ENCODE results near the gene CEP43. TPM values are rescaled to one million over a fixed set of nuclear protein-coding genes. Genes with fewer than 3 reads are reported as not detected.
A peak's percentile ranks its signal among the peaks of the same experiment; 100 is the strongest.

CEP43 gene
- total RNA-seq, 1 experiment from 2014 or later, result 16.7 TPM

DNA sequence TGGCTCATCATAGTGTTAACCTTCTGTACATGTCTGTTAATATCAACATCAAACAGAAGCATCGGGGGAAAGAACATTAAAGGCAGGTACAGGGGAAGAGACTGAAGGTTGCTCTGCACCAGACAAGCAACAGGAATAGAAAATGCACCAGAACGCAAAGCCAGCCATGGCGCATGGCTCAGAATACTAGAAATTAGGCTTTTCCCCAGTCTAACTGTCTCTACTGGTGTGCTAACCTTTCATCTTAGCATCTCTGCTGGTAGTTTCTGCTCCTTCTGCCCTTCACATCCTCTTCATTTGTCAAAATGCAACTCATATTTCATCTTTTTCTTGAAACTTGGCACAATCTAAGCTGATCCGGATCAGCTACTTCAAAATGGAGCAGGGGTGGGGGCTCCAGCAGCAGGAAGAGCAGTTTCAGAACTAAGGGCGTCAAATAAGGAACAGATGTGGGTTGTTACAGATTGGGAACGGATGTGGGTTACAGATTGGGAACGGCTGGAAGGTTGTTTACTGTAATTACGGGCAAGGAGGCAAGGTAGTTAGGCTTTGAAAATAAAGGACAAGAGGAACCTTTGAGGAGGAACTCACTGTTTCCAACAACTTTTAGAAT, 29.7 kb upstream of the CEP43 start:
- no peak for DNase-seq (ENCODE audit: low spot score)

- no peak for DNase-seq (ENCODE audit: low spot score)
These were observed 29.1 kb upstream of the CEP43 start for GRCh38 chr6:166970091-166970490.

DNA sequence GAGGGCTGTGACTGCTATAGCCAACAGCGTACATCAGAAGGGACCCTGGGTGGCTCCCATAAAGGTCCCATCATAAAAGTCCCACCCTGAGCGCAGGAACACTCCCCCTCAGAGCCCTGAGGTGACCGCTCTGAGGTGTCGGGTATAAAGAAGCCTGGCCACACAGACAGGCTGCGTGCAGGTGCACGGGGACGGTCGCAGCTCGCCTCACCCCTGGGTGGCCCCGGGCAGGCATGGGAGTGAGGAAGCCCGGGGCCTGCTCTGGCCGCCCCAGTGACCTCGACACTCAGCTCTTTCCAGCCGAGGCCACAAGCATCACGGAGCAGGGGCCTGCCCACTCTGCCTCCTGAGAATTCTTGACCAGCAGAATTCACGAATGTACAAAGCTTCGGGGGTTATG, 28.4 kb upstream of the CEP43 start:
- DNase-seq (ENCODE audit: low spot score), result no peak

DNA sequence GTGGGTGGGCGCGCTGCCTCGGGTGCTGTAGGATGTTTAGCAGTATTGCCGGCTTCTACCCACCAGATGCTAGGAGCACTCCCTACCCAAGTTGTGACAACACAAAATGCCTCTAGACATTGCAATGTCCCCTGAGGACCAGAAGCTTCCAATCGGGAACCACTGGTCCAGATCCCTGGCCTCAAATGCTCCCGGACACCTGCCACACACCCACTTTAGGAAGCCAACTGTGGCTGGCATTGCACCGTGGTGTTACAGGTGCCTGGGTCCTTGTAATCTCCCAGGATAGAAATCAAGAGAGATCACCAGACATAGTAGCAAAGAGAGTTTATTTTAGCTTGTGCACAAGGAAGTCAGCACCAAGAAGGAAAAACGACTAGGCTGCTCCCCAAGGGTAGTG, 27.9 kb upstream of the CEP43 start:
- no peak for DNase-seq (ENCODE audit: low spot score)

- no peak for DNase-seq (ENCODE audit: low spot score)
These were observed 27.1 kb upstream of the CEP43 start for GRCh38 chr6:166972101-166972500.

DNA sequence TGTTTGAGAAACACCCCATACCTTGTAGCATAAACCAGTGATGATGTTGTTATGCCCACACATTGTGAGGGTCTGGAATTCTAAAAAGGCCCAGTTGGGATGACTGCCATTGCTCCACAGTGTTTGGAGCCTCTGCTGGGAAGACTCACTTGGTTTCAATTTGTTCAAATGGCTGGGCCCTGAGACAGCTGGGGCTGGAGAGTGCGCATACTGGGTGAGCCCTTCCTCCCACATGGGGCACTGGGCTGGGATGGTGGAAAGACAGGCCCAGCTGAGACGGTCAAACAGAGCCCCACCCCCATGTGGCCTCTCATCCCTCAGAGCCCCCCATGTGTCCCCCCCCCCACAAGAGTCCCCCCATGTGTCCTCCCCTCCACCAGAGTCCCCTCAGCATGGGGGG, 22.6 kb upstream of the CEP43 start:
- no peak for DNase-seq (ENCODE audit: low spot score)

- DNase-seq (ENCODE audit: low spot score), result no peak
These were observed 21.3 kb upstream of the CEP43 start for GRCh38 chr6:166977621-166978525.

DNA sequence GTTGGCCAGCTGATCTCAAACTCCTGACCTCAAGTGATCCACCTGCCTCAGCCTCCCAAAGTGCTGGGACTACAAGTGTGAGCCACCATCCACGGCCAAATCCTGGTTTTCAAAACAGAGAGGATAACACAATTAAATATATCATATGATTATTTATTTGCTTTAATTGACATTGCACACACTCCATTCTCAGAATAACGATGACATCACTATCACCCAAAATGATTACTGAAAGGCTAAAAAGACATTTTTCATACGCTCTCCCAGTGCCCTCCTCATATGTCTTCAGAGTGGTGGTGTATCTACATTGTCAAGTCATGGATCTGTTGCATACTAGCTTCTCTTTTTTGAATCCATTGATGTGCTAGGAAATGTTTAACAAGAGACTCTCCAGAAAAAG, 18.5 kb upstream of the CEP43 start:
- DNase-seq (ENCODE audit: low spot score), result no peak

DNA sequence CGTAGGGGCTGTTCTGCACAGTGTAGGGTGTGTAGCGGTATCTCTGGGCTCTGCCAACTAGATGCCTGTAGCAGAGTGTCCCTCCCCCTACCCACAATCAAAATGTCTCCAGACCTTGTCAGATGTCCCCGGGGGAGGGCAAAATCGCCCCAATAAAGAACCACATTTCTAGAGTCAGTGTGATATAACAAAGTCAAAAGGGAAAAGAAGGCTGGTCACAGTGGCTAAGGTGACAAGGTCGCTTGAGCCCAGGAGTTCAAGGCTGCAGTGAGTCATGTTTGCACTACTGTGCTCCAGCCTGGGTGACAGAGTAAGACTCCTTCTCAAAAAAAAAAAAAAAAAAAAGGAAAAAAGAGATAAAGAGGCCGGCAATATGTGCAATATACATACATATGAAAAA, 11.7 kb upstream of the CEP43 start:
- no peak for DNase-seq (ENCODE audit: low spot score)

GRCh38 chr6:166987930-166988329, 11.3 kb upstream of the CEP43 start:
- DNase-seq (ENCODE audit: low spot score), result no peak

DNA sequence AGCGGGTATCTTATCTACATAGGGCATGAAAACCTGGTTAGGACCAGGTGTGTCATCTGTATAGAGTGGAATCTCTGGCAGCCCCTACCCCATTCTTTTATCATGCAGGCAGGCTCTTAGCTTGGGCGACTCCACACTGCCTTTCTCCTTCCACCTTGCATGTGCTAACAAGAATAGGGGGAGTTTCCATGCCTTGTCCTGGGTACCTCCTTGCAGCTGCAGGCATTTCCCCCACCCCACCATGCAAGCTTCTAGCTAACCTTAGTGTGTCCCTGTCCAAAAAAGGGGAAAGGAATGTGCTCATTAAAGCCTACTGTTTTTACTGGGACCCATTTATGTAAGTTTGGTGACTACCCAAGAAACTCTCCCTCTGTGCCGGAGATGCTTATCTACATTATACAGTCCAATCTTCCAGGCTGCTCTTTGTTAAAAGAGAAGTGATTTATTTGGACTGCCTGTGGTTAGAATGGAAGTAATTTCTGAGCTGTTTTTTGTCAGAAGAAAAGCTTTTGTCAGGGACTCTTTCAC, 10.5 kb upstream of the CEP43 start:
- DNase-seq (ENCODE audit: low spot score), result no peak

DNA sequence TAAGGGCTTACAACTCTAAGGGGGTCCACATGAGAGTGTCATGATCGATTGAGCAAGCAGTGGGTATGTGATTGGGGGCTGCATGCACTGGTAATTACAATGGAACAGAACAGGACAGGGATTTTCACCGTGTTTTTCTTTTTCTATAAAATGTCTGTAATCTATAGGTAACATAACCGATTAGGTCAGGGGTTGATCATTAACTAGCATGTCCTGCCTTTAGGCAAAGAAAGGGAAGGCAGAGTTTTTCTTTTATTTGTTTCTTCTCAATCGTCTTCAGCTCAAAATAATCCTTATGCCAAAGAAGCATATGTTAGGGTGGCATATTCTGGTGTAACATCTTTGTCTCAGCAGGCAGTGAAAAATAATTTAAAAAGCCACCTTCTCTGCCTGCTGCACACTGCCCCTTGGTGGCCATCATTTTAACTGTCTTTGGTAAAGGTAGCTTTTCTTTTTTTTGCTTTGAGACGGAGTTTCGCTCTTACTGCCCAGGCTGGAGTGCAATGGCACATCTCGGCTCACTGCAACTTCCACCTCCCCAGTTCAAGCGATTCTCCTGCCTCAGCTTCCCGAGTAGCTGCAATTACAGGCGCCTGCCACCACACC, 9.7 kb upstream of the CEP43 start:
- DNase-seq (ENCODE audit: low spot score), result peak; percentile 5

GRCh38 chr6:166996406-166996805, 2.8 kb upstream of the CEP43 start:
- no peak for DNase-seq (ENCODE audit: low spot score)

- DNase-seq (ENCODE audit: low spot score), result no peak
These were observed 1.8 kb upstream of the CEP43 start for GRCh38 chr6:166997348-166997747.

DNA sequence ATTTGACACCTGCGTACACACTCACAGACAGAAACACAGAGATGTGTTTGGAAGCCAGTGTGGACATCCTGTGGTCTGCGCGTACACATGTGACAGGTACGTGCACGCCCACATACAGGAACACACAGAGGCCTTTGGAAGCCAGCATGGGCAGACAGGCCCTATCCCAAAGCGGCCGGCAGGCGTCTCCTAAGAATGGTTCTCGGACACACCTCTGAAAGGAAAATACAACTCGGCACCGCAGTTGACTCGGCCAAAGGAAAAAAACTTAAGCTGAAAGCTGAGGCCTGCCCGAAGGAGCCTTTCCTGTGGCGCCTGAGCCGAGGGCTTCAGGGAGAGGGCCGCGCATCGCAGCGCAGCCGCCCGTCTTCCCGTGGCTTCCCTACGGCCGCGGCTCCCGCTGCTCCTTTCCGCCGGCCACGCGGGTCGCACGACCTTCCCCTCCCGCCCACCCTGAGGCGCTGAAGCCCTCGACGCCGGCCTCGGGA, 1.4 kb upstream of the CEP43 start:
- peak; percentile 57 for DNase-seq (ENCODE audit: low spot score)

DNA sequence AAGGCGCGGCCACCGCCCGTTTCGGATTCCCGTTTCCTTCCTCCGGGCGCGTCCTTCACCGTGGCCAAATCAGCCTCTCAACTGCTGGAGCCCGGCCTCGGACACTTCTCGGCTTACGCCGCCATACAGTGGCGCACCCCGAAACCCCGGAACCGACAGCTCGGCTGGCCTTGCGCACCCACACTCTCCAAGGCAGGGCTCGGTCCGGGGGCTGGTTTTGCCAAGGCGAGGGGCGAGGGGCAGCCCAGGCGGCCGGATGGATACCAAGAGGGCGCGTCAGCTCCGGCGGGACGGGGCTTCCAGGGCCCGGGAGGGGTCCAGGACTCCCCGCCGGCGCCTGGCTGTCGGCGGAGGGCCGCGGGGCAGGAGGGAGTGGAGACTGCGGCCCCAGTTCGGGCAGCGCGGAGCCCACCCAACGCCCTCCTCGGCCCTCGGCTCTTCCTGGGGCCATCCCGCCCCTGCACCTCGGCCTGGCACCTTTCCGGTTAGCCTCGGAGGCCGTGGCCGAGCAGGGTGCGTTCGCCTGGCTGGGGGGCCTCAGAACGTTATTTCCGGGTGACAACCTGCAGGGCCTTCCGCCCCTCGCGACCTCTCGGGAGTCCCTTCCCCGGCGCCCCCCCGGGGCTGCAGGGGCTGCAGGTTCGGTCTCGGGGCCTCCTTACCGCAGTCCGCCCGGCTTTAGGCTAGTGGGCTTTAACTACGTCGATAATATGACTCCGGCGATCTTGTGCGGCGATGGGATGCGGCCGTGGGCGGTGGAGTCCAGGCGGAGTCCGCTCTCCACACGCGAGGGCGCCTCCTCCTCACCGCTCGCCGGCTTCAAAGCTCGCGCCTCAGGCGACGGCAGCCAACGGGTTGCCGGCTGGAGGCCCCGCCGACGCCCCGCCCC, 697 bp upstream of the CEP43 start:
- no peak for DNase-seq (ENCODE audit: low spot score)

- DNase-seq (ENCODE audit: low spot score), result no peak
These were observed 672 bp downstream of the CEP43 start for GRCh38 chr6:166999884-167000253.

DNA sequence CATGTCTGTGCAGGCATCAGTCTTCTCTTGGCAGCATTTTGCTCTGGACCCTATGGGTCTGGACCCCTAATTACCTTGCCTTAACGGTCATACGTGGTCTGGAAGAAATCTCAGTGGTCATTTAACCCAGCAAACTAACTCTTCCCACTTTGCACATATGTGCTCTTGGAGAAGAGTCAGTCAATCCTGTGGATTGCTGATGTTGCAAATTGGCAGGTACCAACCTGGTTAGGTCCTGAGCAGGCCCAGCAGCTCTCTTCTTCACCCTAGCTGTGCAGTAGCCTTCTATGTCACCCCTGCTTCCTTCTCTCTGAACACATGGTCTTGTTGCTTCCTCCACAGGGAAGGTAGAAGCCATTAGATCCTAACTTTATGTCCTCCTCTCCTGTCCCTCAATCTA, 1.6 kb downstream of the CEP43 start:
- no peak for DNase-seq (ENCODE audit: low spot score)

GRCh38 chr6:167005350-167006159, 6.4 kb downstream of the CEP43 start:
- no peak for DNase-seq (ENCODE audit: low spot score)

DNA sequence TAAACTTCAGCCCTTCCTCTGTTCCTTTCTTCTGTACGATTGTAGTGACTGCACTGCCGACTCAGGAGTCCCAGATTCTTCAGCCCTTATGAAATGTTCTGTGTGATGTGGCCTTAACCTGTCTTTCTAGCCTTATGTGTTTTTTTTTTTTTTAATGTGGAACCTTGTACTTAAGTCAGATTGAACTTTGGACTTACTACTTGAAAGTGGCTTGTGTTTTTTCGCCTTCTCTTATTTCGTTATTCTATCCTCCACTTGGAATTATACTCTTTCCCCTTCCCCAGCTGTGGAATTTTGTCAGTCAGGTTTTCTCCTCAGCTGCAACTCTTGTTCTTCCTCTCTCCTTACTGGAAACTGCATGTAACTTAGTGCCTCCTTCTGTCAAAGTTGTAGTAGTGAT, 8.8 kb downstream of the CEP43 start:
- no peak for DNase-seq (ENCODE audit: low spot score)

GRCh38 chr6:167013067-167013466, 13.9 kb downstream of the CEP43 start:
- DNase-seq (ENCODE audit: low spot score), result no peak

Data from H4 (cell line).